ENCODE results near the gene TDRKH. TPM values are rescaled to one million over a fixed set of nuclear protein-coding genes. Genes with fewer than 3 reads are reported as not detected.

The TDRKH gene
- total and polyA plus RNA-seq, 2 of the 13 experiments (the other 11 are each of a cell fraction or from before 2014, with no cell fraction given): 3.9 to 5.4 TPM

- TF ChIP-seq IRF2 (CRISPR knock-in tag; IDR thresholded peaks at IDR 0.05) (peak; percentile 56; the same call in 1 of the 2 replicates), RCOR2 (CRISPR knock-in tag; IDR thresholded peaks at IDR 0.05) (no peak), KLF15 (CRISPR knock-in tag; IDR thresholded peaks at IDR 0.05; ENCODE audit: borderline replicate concordance) (no peak), FOXC1 (CRISPR knock-in tag; IDR thresholded peaks at IDR 0.05; ENCODE audit: borderline replicate concordance) (peak; percentile 64; the same call in 1 of the 2 replicates), ATF5 (CRISPR knock-in tag; IDR thresholded peaks at IDR 0.05; ENCODE audit: low read depth) (no peak), ZFP91 (CRISPR knock-in tag; IDR thresholded peaks at IDR 0.05; ENCODE audit: borderline replicate concordance) (peak; percentile 37; the same call in 1 of the 2 replicates), BCL6 (CRISPR knock-in tag; IDR thresholded peaks at IDR 0.05) (peak; percentile 40; the same call in 1 of the 2 replicates), THAP11 (CRISPR knock-in tag; IDR thresholded peaks at IDR 0.05) (peak; percentile 66), PRDM10 (CRISPR knock-in tag; IDR thresholded peaks at IDR 0.05; ENCODE audit: low read depth) (0 out of 2 replicates have a peak, but pooled peaks have one; percentile 47), FOXK1 (CRISPR knock-in tag; IDR thresholded peaks at IDR 0.05; ENCODE audit: borderline replicate concordance, low read depth) (peak; percentile 59; the same call in 1 of the 2 replicates), ZNF644 (CRISPR knock-in tag; IDR thresholded peaks at IDR 0.05; ENCODE audit: low read depth) (0 out of 2 replicates have a peak, but pooled peaks have one; percentile 13), CEBPB (IDR thresholded peaks at IDR 0.05; ENCODE audit: borderline replicate concordance, low read depth, low read length) (peak; percentile 76; the same call in 1 of the 2 replicates), HMGXB4 (CRISPR knock-in tag; IDR thresholded peaks at IDR 0.05; ENCODE audit: borderline replicate concordance in 1 of 2, low read depth in 1 of 2) (0 out of 4 replicates have a peak, but pooled peaks of 1 of the 2 experiments have one; percentile 45), MYC (CRISPR knock-in tag; IDR thresholded peaks at IDR 0.05; ENCODE audit: borderline replicate concordance) (peak; percentile 94), TFAP4 (IDR thresholded peaks at IDR 0.05; ENCODE audit: borderline replicate concordance, low read depth) (peak; percentile 95), FOXO1 (CRISPR knock-in tag; IDR thresholded peaks at IDR 0.05) (peak; percentile 90), SP5 (CRISPR knock-in tag; IDR thresholded peaks at IDR 0.05; ENCODE audit: borderline replicate concordance, low read depth) (peak; percentile 55), TEAD3 (CRISPR knock-in tag; optimal IDR thresholded peaks at IDR 0.05; ENCODE audit: borderline replicate concordance) (peak; percentile 64), KAT8 (CRISPR knock-in tag; IDR thresholded peaks at IDR 0.05) (peak; percentile 48; the same call in 1 of the 2 replicates)
Measured at GRCh38 chr1:151832318-151832980, 42.1 kb upstream of the TDRKH start (continued).
